ENCODE data around the gene KIF2C. TPM values are rescaled to one million over a fixed set of nuclear protein-coding genes. Genes with fewer than 3 reads are reported as not detected.
A peak's percentile ranks its signal among the peaks of the same experiment; 100 is the strongest.

The KIF2C gene
- total RNA-seq, 2 donors from 2014 or later, result 0.42 TPM; not detected in 1

DNA sequence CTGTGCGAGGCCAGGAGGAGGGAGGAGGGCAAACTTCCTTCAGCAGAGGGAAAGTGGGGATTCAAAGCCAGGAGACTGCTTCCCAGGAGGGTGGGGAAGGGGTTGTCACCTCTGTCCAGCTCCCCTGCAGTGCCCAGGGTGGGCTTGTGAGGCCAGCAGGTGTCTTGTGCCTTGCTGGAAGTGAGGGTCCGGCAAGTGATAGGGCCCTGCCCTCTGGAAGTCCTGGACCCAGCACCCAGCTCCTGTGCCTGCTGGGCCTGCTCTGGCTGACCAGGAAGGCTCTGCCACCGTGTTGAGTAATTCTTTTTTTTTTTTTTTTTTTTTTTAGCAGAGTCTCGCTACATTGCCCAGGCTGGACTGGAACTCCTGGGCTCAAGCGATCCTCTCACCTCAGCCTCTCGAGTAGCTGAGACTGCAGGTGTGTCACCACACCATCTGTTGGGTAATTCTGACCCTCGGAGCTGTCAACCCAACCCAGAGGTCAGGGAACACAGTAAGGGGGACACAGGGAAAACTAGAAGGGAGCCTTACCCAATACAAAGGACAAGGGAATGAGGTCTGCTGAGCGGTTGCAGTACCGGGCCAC is 47.3 kb downstream of the KIF2C start:
- Histone ChIP-seq H3K4me1 (ENCODE audit: control insufficient read depth in 1 of 2, low read depth in 2 of 2) (peaks cover 12 to 30% of the 10 kb centered on the region in 2 donors), H3K27me3 (replicated peaks; ENCODE audit: insufficient read depth) (no peaks in the 10 kb centered on the region), H3K9me3 (no peaks in the 10 kb centered on the region), H3K36me3 (no peaks in the 10 kb centered on the region), H3K4me3 (peak overlapping the region; percentile 78), H3K27ac (peak overlapping the region; percentile 74 to 82)
- no peak for ATAC-seq (ENCODE audit: insufficient number of reproducible peaks, low FRiP score, low read depth)
- TF ChIP-seq, protein P1, sequence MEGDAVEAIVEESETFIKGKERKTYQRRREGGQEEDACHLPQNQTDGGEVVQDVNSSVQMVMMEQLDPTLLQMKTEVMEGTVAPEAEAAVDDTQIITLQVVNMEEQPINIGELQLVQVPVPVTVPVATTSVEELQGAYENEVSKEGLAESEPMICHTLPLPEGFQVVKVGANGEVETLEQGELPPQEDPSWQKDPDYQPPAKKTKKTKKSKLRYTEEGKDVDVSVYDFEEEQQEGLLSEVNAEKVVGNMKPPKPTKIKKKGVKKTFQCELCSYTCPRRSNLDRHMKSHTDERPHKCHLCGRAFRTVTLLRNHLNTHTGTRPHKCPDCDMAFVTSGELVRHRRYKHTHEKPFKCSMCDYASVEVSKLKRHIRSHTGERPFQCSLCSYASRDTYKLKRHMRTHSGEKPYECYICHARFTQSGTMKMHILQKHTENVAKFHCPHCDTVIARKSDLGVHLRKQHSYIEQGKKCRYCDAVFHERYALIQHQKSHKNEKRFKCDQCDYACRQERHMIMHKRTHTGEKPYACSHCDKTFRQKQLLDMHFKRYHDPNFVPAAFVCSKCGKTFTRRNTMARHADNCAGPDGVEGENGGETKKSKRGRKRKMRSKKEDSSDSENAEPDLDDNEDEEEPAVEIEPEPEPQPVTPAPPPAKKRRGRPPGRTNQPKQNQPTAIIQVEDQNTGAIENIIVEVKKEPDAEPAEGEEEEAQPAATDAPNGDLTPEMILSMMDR (IDR thresholded peaks at IDR 0.05), result no peak
- DNase-seq (ENCODE audit: low spot score), result no peak

DNA sequence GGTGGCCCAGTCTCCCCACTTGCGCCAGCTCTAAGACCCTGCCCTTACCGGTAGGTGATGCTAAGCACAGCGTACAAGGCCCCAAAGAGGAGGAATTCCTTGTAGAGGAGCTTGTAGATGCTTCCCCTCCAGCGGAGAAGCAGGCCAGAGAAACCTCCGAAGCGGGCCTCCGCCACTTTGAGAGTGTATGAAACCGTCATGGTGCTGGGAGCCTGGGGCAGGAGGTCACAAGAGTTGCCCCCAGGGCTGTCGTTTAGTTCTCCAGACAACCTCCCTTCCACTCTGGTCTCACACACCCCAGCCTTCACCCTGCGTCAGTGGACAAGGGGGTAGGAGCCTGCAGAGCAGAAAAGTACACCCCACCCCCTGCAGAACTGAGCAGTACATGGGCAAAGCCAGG is 47.9 kb downstream of the KIF2C start:
- H3K9me3 ChIP-seq, result no peaks in the 10 kb centered on the region
- no peak overlapping the region for H3K4me3 ChIP-seq
- no peaks in the 10 kb centered on the region for H3K27me3 ChIP-seq (replicated peaks; ENCODE audit: insufficient read depth)
- DNase-seq (ENCODE audit: low spot score), result no peak
- no peak for ATAC-seq (ENCODE audit: insufficient number of reproducible peaks, low FRiP score, low read depth)
- no peaks in the 10 kb centered on the region for H3K36me3 ChIP-seq
- H3K4me1 ChIP-seq (ENCODE audit: control insufficient read depth in 1 of 2, low read depth in 2 of 2), result peaks cover 12 to 30% of the 10 kb centered on the region in 2 donors
- H3K27ac ChIP-seq, result no peak overlapping the region
- TF ChIP-seq, protein P1 (IDR thresholded peaks at IDR 0.05), result no peak

DNA sequence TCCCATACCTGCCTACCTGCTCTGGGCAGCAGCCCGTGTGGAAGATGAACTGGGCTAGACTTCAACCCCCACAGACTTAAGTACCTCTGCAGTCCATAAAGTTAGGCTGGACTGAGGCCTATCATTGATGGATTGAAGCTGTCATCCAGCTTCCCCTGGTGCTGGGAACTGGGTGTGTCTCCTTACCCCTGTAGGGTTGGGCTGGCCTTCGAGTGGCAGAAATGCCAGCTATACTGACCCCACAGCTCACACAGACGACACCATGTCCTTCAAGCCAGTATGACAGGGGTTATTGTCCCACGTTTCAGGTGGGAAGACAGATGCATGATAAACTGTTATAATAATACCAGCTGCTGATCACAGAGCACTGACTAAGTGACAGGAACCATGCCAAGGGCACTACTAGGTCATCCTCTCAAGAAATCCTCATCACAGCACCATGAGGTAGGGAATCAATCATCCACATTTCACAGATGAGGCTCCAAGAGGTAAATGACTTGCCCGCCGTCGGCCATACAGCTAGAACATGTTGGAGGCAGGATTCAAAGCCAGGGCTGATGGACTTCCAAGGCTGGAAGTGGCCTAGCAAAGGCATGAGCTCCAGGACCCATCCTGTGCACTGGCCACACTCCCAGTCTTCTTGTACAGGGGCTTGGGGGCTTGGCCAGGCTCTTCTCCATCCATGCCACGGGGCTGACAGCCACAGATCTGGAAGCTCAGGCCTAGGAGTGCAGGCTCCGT is 48.7 kb downstream of the KIF2C start, which contains the start of gene BEST4:
Gene BEST4, minus strand, starts transcription at position 51 of the 741 bp plus-strand sequence. CDS start 465 bp downstream, outside the sequence.
- Histone ChIP-seq H3K36me3 (no peaks in the 10 kb centered on the region), H3K9me3 (no peaks in the 10 kb centered on the region), H3K27ac (peak within 1 kb of the TSS in 1 of 2 donors; percentile 82), H3K27me3 (replicated peaks; ENCODE audit: insufficient read depth) (no peaks in the 10 kb centered on the region), H3K4me1 (ENCODE audit: control insufficient read depth in 1 of 2, low read depth in 2 of 2) (peaks cover 12 to 30% of the 10 kb centered on the region in 2 donors), H3K4me3 (no peak within 1 kb of the TSS)
- no peak for ATAC-seq (ENCODE audit: insufficient number of reproducible peaks, low FRiP score, low read depth)
- TF ChIP-seq, protein P1 (IDR thresholded peaks at IDR 0.05), result no peak
- DNase-seq (ENCODE audit: low spot score), result no peak

DNA sequence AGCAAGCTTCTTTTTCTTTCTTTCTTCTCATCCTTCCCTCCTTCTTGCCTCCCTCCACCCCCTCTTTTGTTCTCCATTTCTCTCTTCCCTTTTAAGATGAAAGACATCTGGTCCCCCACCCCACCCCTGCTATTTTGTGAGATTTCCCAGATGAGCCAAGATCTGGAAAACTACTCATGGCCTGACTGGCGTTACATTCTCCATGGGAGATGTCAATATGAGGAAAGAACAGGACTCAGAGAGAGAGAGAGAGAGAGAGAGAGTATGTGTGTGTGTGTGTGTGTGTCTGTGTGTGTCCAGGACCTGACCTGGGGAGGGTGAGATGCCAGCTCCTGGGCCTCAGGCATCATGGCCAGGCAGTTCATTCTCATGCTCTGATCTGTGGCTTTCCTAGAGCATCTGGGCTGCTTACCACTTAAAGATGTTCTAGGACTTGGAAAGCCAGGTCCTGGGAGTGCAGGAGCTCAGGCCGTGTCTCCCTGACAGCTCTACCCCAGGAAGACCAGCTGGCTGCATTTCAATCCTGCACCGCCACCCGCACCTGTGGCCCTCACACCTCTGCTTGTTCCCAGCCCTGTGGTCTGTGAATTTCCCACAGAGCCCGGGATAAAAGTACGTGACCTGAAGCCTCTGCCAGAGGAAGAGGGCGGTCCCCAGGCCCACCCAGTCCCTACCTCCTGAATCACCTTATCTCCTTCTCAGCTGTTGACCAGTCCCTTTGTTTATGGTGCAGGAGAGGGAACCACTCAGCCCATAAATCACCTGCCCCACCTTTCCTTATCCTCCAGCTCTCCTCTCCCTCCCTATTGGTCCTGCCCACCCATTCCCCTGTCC is 51.5 kb downstream of the KIF2C start:
- DNase-seq (ENCODE audit: low spot score) (no peak), ATAC-seq (ENCODE audit: insufficient number of reproducible peaks, low FRiP score, low read depth) (no peak)
- TF ChIP-seq, protein P1 (IDR thresholded peaks at IDR 0.05), result no peak

More for the DNA sequence above, 51.5 kb downstream of the KIF2C start:
- Histone ChIP-seq H3K27ac (no peak overlapping the region), H3K4me1 (ENCODE audit: control insufficient read depth in 1 of 2, low read depth in 2 of 2) (peaks cover 0 to 7% of the 10 kb centered on the region in 2 donors), H3K36me3 (no peaks in the 10 kb centered on the region), H3K4me3 (no peak overlapping the region), H3K27me3 (replicated peaks; ENCODE audit: insufficient read depth) (no peaks in the 10 kb centered on the region), H3K9me3 (no peaks in the 10 kb centered on the region)
